Measurements from ENCODE around the gene HGFAC.

GRCh38 chr4:3417448-3417847 is 24.3 kb upstream of the HGFAC start:
- TF ChIP-seq CTCF (IDR thresholded peaks at IDR 0.05; ENCODE audit: low read depth, low read length, poor library complexity, severe bottlenecking) = no peak
- TF ChIP-seq EZH2phosphoT487 (IDR thresholded peaks at IDR 0.05; ENCODE audit: borderline replicate concordance, low read length) = no peak
